Measurements from ENCODE around the gene LSR.

DNA sequence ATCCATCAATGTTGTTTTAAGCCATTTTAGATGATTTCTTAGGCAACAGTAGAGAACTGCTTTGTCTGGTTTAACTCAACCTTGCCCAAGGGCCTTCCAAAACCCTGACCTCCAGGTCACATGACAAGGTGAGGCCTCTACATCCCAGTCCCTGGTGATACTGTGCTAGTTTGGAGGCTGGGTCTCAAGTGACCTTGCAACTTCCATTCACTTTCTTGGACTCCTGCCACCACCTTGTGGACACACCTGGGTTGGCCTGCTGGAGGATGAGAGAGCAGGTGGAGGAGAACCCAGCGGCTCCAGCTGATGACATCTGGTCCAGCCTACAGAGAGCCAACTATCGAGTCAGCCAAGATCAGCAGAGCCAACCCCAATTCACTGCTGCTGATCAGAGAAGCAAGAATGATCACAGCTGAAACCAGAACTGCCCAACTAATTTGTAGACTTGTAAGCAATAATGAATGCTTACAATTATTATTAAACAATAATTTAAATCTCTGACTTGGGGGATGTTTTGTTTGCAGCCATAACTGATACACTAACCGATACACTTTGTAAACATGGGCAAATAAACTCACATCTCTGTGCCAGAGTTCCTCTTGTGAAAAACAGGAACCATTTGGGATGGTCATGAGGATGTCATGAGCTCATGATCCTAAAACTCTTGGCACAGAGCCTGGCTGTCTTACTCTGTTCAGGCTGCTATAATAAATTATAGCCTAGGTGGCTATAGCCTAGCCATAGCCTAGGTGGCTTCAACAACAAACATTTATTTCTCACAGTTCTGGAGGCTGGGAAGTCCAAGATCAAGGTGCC is 31.8 kb upstream of the LSR start:
- no peak for TF ChIP-seq ZNF274 (IDR thresholded peaks at IDR 0.05; ENCODE audit: low read depth, low read length)
- no peak for TF ChIP-seq CTCF (IDR thresholded peaks at IDR 0.05 in 2 of 3, conservative IDR thresholded peaks at IDR 0.05 in 1 of 3; ENCODE audit: borderline replicate concordance in 1 of 3, insufficient read depth in 1 of 3, low read depth in 2 of 3, low read length in 2 of 3)
- TF ChIP-seq RAD21 (IDR thresholded peaks at IDR 0.05; ENCODE audit: low read depth) = peak; percentile 25; the same call in 1 of the 2 replicates
- TF ChIP-seq ZFX (IDR thresholded peaks at IDR 0.05) = no peak
- no peak for TF ChIP-seq TCF7L2 (IDR thresholded peaks at IDR 0.05; ENCODE audit: borderline replicate concordance, extremely low read depth, insufficient read depth, insufficient read length)
- TF ChIP-seq POLR2A (IDR thresholded peaks at IDR 0.05; ENCODE audit: borderline replicate concordance, extremely low read depth, insufficient read depth, insufficient read length) = no peak
